H9 (cell line): ENCODE results near the gene EVI5L. TPM values are rescaled to one million over a fixed set of nuclear protein-coding genes. Genes with fewer than 3 reads are reported as not detected.

Source experiments
- DNase-seq: peaks from one replicate; pipeline ENCODE4 v3.0.0-alpha.2; 2017
- H2AFZ ChIP-seq: one replicate; pipeline ENCODE4 v1.6.1; 2013; ENCODE audit warnings: mild to moderate bottlenecking, low read length, control low read depth, moderate library complexity
- H2AK5ac ChIP-seq: 2 replicates; pipeline ENCODE4 v1.6.1; 2013; ENCODE audit warnings: low read length, control low read depth, mixed read lengths; ENCODE audit not compliant: insufficient read length
- H2BK120ac ChIP-seq: one replicate; pipeline ENCODE4 v1.6.1; 2013; ENCODE audit warnings: low read depth, mild to moderate bottlenecking, low read length, control low read depth, inconsistent platforms; ENCODE audit not compliant: poor library complexity, severe bottlenecking
- H2BK12ac ChIP-seq: 2 replicates; pipeline ENCODE4 v1.6.1; 2013; ENCODE audit warnings: low read length, control low read depth, mixed read lengths, low read depth; ENCODE audit not compliant: insufficient read length
- H2BK15ac ChIP-seq: 2 replicates; pipeline ENCODE4 v1.6.1; 2013; ENCODE audit warnings: low read depth, low read length, control low read depth
- H2BK20ac ChIP-seq: one replicate; pipeline ENCODE4 v1.6.1; 2013; ENCODE audit warnings: low read depth, mild to moderate bottlenecking, low read length, control low read depth, inconsistent platforms; ENCODE audit not compliant: poor library complexity, severe bottlenecking
- H2BK5ac ChIP-seq: 2 replicates; pipeline ENCODE4 v1.6.1; 2013; ENCODE audit warnings: low read length, control low read depth, mixed read lengths; ENCODE audit not compliant: insufficient read length
- H3K14ac ChIP-seq: 2 replicates; pipeline ENCODE4 v1.6.1; 2013; ENCODE audit warnings: low read length, control low read depth; ENCODE audit not compliant: insufficient read depth
- H3K18ac ChIP-seq: 2 replicates; pipeline ENCODE4 v1.6.1; 2013; ENCODE audit warnings: low read depth, mild to moderate bottlenecking, mixed read lengths, low read length, control low read depth; ENCODE audit not compliant: insufficient read length
- H3K23ac ChIP-seq: 2 replicates; pipeline ENCODE4 v1.6.1; 2013; ENCODE audit warnings: low read length, control low read depth, mixed read lengths, low read depth; ENCODE audit not compliant: insufficient read length
- H3K23me2 ChIP-seq: 2 replicates; pipeline ENCODE4 v1.6.1; 2013; ENCODE audit warnings: low read depth, mild to moderate bottlenecking, mixed read lengths, low read length, control low read depth; ENCODE audit not compliant: insufficient read length, poor library complexity, severe bottlenecking
- H3K27ac ChIP-seq: 2 replicates; pipeline ENCODE4 v1.5.1; 2013; ENCODE audit warnings: low read length, control low read depth, mixed read lengths, low read depth; ENCODE audit not compliant: insufficient read length
- H3K27me3 ChIP-seq: 2 replicates; pipeline ENCODE4 v1.6.1; 2013; ENCODE audit warnings: low read length, control low read depth, inconsistent platforms; ENCODE audit not compliant: insufficient read depth
- H3K4ac ChIP-seq: 2 replicates; pipeline ENCODE4 v1.6.1; 2013; ENCODE audit warnings: low read depth, mild to moderate bottlenecking, control low read depth, inconsistent platforms, low read length, moderate library complexity
- H3K4me1 ChIP-seq: 2 replicates; pipeline ENCODE4 v1.6.1; 2013; ENCODE audit warnings: low read length, control low read depth, inconsistent platforms; ENCODE audit not compliant: insufficient read depth
- H3K4me2 ChIP-seq: 2 replicates; pipeline ENCODE4 v1.6.1; 2013; ENCODE audit warnings: low read length, control low read depth, mixed read lengths; ENCODE audit not compliant: insufficient read length, insufficient read depth
- H3K56ac ChIP-seq: 2 replicates; pipeline ENCODE4 v1.6.1; 2013; ENCODE audit warnings: low read depth, mild to moderate bottlenecking, mixed read lengths, low read length, control low read depth; ENCODE audit not compliant: insufficient read length
- H3K79me1 ChIP-seq: 2 replicates; pipeline ENCODE4 v1.6.1; 2013; ENCODE audit warnings: low read depth, mild to moderate bottlenecking, moderate library complexity, low read length, control low read depth, inconsistent platforms; ENCODE audit not compliant: insufficient read depth, poor library complexity, severe bottlenecking
- H3K79me2 ChIP-seq: 2 replicates; pipeline ENCODE4 v1.6.1; 2013; ENCODE audit warnings: low read length, control low read depth, inconsistent platforms; ENCODE audit not compliant: insufficient read depth
- H3K9ac ChIP-seq: 2 replicates; pipeline ENCODE4 v1.6.1; 2013; ENCODE audit warnings: low read length, control low read depth, mixed read lengths; ENCODE audit not compliant: insufficient read length; ENCODE audit errors: extremely low read depth
- H3K9me3 ChIP-seq: one replicate; pipeline ENCODE4 v1.6.1; 2013; ENCODE audit warnings: low read depth, low read length, inconsistent platforms; ENCODE audit not compliant: control insufficient read depth
- H3T11ph ChIP-seq: one replicate; pipeline ENCODE4 v1.6.1; 2013; ENCODE audit warnings: mild to moderate bottlenecking, low read length, control low read depth, inconsistent platforms
- H4K20me1 ChIP-seq: one replicate; pipeline ENCODE4 v1.6.1; 2013; ENCODE audit not compliant: control insufficient read depth, insufficient read length, insufficient read depth
- H4K5ac ChIP-seq: 2 replicates; pipeline ENCODE4 v1.6.1; 2013; ENCODE audit warnings: low read depth, mild to moderate bottlenecking, mixed read lengths, low read length, control low read depth; ENCODE audit not compliant: insufficient read length
- H4K8ac ChIP-seq: replicated peaks from 2 replicates; pipeline ENCODE4 v1.6.1; 2013; ENCODE audit warnings: low read length, control low read depth, mixed read lengths, low read depth; ENCODE audit not compliant: insufficient read length
- H4K91ac ChIP-seq: 2 replicates; pipeline ENCODE4 v1.6.1; 2013; ENCODE audit warnings: low read depth, mild to moderate bottlenecking, moderate library complexity, mixed read lengths, low read length, control low read depth; ENCODE audit not compliant: insufficient read length
- H3K27ac Mint-ChIP-seq, 3 experiments: 2 replicates in 2 of 3; 3 replicates in 1 of 3; pipeline ENCODE4 v1.8.0; 2020 to 2021; ENCODE audit warnings: mixed read lengths in 3 of 3, mild to moderate bottlenecking in 1 of 3, moderate library complexity in 1 of 3
- H3K27me3 Mint-ChIP-seq: 2 replicates; pipeline ENCODE4 v1.8.0; 2021; ENCODE audit warnings: low read depth, mild to moderate bottlenecking, moderate library complexity, mixed read lengths
- H3K36me3 Mint-ChIP-seq, 3 experiments: 2 replicates in 2 of 3; 3 replicates in 1 of 3; pipeline ENCODE4 v1.8.0; 2020 to 2021; ENCODE audit warnings: low read depth in 3 of 3, mixed read lengths in 3 of 3; ENCODE audit not compliant: insufficient read depth in 1 of 3
- H3K4me1 Mint-ChIP-seq, 2 experiments: 2 replicates each; pipeline ENCODE4 v1.8.0; 2020; ENCODE audit warnings: mixed read lengths in 2 of 2
- H3K4me3 Mint-ChIP-seq, 2 experiments: 2 replicates in 1 of 2; 3 replicates in 1 of 2; pipeline ENCODE4 v1.8.0; 2020 to 2021; ENCODE audit warnings: mild to moderate bottlenecking in 2 of 2, mixed read lengths in 2 of 2, moderate library complexity in 1 of 2
- H3K9me3 Mint-ChIP-seq, 2 experiments: 2 replicates in 1 of 2; 3 replicates in 1 of 2; pipeline ENCODE4 v1.8.0; 2020; ENCODE audit warnings: mild to moderate bottlenecking in 2 of 2, mixed read lengths in 2 of 2, moderate library complexity in 1 of 2
- CTCF ChIP-seq: fragments of 200-600 bp; sonication (generic); conservative IDR thresholded peaks from 3 replicates; pipeline ENCODE4 v1.8.0; 2021; ENCODE audit warnings: antibody characterized with exemption, mild to moderate bottlenecking
- WGBS: extraction: QIAGEN DNeasy Blood & Tissue Kit; methylation state at CpG from one replicate; pipeline ENCODE4 v1.1.7; 2013; ENCODE audit warnings: missing lambda C conversion rate, low lambda C conversion rate, mixed read lengths; ENCODE audit not compliant: insufficient read length; ENCODE audit errors: extremely low coverage; 5-methylcytosine and 5-hydroxymethylcytosine counted together
- total RNA-seq: library from RNA; stranded (reverse); gene quantifications from 2 replicates; pipeline ENCODE4 v1.2.1, GENCODE V29; 2021

Gene EVI5L
- total RNA-seq, 1 experiment from 2014 or later, result 7.1 TPM

GRCh38 chr19:7849631-7849999, 19.6 kb downstream of the EVI5L start:
- H3K23ac ChIP-seq, result no peak overlapping the region
- H3K56ac ChIP-seq, result no peak overlapping the region
- WGBS, result no CpG with 5 or more reads among the region's 9 CpGs
- no peak overlapping the region for H3K9ac ChIP-seq
- no peak overlapping the region for H2BK15ac ChIP-seq
- Mint-ChIP-seq H3K36me3 (no peaks in the 10 kb centered on the region), H3K27me3 (peaks cover 16% of the 10 kb centered on the region), H3K9me3 (no peaks in the 10 kb centered on the region), H3K4me3 (no peak overlapping the region), H3K4me1 (peaks cover 6 to 10% of the 10 kb centered on the region in 2 experiments), H3K27ac (no peak overlapping the region)
- no peaks in the 10 kb centered on the region for H4K20me1 ChIP-seq
- no peaks in the 10 kb centered on the region for H3K23me2 ChIP-seq
- H2BK120ac ChIP-seq, result no peak overlapping the region
- no peak for DNase-seq
- no peak overlapping the region for H4K8ac ChIP-seq
- no peak overlapping the region for H2BK20ac ChIP-seq
- no peaks in the 10 kb centered on the region for H3K79me2 ChIP-seq
- H3K9me3 ChIP-seq, result no peaks in the 10 kb centered on the region
- H3K27me3 ChIP-seq, result no peaks in the 10 kb centered on the region
- no peak overlapping the region for H4K5ac ChIP-seq
- H2AK5ac ChIP-seq, result no peak overlapping the region
- H3K27ac ChIP-seq, result no peak overlapping the region
- H3K79me1 ChIP-seq, result no peaks in the 10 kb centered on the region
- no peak overlapping the region for H3K4me2 ChIP-seq
- no peak for TF ChIP-seq CTCF
- no peak overlapping the region for H3K18ac ChIP-seq
- H2BK5ac ChIP-seq, result no peak overlapping the region
- H3K14ac ChIP-seq, result no peak overlapping the region
- H3K4me1 ChIP-seq, result no peaks in the 10 kb centered on the region
- H2AFZ ChIP-seq, result no peak overlapping the region
- no peak overlapping the region for H3T11ph ChIP-seq
- H3K4ac ChIP-seq, result no peak overlapping the region
- H2BK12ac ChIP-seq, result no peak overlapping the region
- no peak overlapping the region for H4K91ac ChIP-seq
